H1 (cell line): Measurements from ENCODE around the gene ABCA13. TPM values are rescaled to one million over a fixed set of nuclear protein-coding genes. Genes with fewer than 3 reads are reported as not detected.

Experiments
- BACH1 ChIP-seq: IDR thresholded peaks from 2 replicates; pipeline ENCODE4 v1.6.1; 2012; ENCODE audit warnings: low read length, improper control_type of control experiment
- CHD1 ChIP-seq: IDR thresholded peaks from 2 replicates; pipeline ENCODE4 v1.6.1; 2012; ENCODE audit warnings: low read depth, low read length, improper control_type of control experiment
- YY1 ChIP-seq: IDR thresholded peaks from 2 replicates; pipeline ENCODE4 v1.6.1; 2011; ENCODE audit warnings: low read depth, mild to moderate bottlenecking, low read length
- polyA plus RNA-seq, 7 experiments: library from polyadenylated mRNA; depleted of rRNA in 3 of 7; stranded (reverse) in 5 of 7; unstranded in 2 of 7; fragments of >200 nt in 5 of 7; fragments of 200-250 nt in 2 of 7; gene quantifications; 1 replicate in 5 of 7; 2 replicates in 1 of 7; 4 replicates in 1 of 7; pipeline versions ENCODE4 v1.2.1 to v1.2.3, GENCODE V29; 2011 to 2013; ENCODE audit warnings: missing spikeins in 2 of 7, mixed read lengths in 2 of 7
- total RNA-seq: library from RNA; stranded (reverse); fragmentation: NEBNext Ultra II Directional; extraction: Animal tissue kit (Norgen Biotek cat#: 25700); gene quantifications from 2 replicates; pipeline ENCODE4 v1.2.1, GENCODE V29; 2021

The ABCA13 gene
- total and polyA plus RNA-seq, 2 of the 8 experiments (the other 6 are each of a cell fraction or from before 2014, with no cell fraction given): 0.07 to 0.09 TPM

DNA sequence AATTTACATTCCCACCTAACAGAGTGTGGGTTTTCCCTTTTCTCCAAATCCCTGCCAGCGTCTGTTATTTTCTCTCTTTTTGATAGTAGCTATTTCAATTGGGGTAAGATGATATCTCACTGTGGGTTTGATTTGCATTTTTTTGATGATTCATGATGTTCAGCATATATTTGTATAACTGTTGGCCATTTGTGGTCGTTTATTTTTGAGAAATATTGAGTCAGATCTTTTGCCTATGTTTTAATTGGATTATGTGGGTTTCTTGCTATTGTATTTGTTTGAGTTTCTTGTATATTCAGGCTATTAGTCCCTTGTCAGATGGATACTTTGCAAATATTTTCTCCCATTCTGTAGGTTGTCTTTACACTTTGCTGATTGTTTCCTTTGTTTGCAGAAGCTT lies 193.8 kb downstream of the ABCA13 start (continued):
- no peak for TF ChIP-seq YY1
- TF ChIP-seq CHD1: no peak
- no peak for TF ChIP-seq BACH1
